RWPE1 (cell line): ENCODE results near the gene HASPIN.

Source experiments
- CTCF ChIA-PET: fragments of 350-600 bp; sonication (Branson Sonifier 250); formaldehyde crosslinking; extraction: SDS; loops from one replicate; lab custom pipeline; 2021; lab: Yijun Ruan, JAX
- POLR2A ChIA-PET: fragments of 400-600 bp; formaldehyde crosslinking; extraction: SDS; loops from one replicate; lab custom pipeline; 2020; ENCODE audit warnings: antibody characterized with exemption; ENCODE audit not compliant: low non-redundant PET; lab: Yijun Ruan, JAX
- DNase-seq: peaks from one replicate; pipeline ENCODE4 v3.0.0; 2012; ENCODE audit warnings: low spot score
- H3K27ac ChIP-seq: fragments of 450-650 bp; 2 replicates; pipeline ENCODE4 v1.5.1; 2017
- TF ChIP-seq, protein P1 (sequence below): fragments of 450-650 bp; conservative IDR thresholded peaks from 2 replicates; pipeline ENCODE4 v1.5.1; 2017; ENCODE audit warnings: low read depth, mild to moderate bottlenecking

HASPIN gene

DNA sequence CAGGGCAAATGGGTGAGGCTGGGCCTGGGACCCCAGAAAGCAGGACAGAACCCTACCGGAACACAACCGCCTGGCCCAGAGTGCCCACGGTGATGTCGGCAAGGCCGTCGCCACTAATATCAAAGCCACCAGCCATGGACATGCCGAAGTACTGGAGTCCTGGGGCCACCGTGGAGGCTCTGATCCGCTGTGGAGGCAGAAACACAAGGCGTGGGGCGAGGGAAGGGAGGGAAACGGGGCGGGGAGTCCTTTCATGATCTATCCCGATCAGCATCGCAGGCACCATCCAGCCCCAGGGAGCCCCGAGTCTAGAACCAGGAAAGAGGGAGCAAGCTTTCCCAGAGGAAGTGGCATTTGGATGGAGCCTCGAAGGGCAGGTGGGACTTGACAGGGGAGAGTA is 26.6 kb downstream of the HASPIN start:
- TF ChIP-seq, protein P1, sequence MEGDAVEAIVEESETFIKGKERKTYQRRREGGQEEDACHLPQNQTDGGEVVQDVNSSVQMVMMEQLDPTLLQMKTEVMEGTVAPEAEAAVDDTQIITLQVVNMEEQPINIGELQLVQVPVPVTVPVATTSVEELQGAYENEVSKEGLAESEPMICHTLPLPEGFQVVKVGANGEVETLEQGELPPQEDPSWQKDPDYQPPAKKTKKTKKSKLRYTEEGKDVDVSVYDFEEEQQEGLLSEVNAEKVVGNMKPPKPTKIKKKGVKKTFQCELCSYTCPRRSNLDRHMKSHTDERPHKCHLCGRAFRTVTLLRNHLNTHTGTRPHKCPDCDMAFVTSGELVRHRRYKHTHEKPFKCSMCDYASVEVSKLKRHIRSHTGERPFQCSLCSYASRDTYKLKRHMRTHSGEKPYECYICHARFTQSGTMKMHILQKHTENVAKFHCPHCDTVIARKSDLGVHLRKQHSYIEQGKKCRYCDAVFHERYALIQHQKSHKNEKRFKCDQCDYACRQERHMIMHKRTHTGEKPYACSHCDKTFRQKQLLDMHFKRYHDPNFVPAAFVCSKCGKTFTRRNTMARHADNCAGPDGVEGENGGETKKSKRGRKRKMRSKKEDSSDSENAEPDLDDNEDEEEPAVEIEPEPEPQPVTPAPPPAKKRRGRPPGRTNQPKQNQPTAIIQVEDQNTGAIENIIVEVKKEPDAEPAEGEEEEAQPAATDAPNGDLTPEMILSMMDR: no peak
- H3K27ac ChIP-seq: no peak overlapping the region
- POLR2A ChIA-PET: no interaction called here
- DNase-seq: no peak
- CTCF ChIA-PET: interaction anchor here (0.6 to 2.0 kb wide), 3 partner anchors 12 to 1331 kb away, joined by 3 to 13 read pairs (median 5); no protein-coding TSS in a partner anchor

DNA sequence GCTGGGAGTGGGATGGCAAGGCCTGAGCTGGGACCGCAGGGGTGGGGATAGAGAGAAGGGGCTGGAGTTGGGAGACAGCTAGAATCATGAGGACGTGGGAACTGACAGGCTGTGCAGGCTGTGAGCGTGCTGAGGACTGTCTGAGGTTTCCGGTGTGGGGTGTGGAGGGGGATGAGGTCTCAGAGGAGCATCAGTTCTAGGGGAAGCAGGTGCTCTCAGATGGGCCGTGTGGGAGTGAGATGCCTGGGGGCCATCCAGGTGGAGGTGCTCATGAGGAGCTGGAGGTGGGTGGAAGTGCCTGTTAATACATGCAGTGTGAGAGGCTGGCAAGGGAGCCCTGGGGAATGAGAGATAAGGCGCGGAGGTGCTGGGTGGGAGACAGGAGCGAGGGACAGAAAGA is 27.2 kb downstream of the HASPIN start:
- POLR2A ChIA-PET: no interaction called here
- no peak overlapping the region for H3K27ac ChIP-seq
- TF ChIP-seq, protein P1: no peak
- DNase-seq: no peak
- CTCF ChIA-PET: interaction anchor here (0.6 to 2.0 kb wide), 2 partner anchors 13 to 1331 kb away, joined by 5 to 13 read pairs; no protein-coding TSS in a partner anchor

DNA sequence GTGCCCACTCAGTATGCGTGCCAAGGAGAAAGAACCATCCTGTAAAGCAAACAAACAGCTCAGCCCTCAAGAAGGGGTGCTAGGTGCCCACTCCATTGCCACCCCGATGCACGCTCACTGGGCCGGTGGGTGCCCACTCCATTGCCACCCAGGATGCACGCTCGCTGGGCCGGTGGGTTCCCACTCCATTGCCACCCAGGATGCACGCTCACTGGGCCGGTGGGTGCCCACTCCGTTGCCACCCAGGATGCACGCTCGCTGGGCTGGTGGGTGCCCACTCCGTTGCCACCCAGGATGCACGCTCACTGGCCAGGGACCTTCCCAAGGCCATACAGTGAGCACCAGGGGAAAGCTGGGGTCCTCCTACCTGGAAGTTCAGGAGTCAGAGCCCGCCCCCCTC is 28.1 kb downstream of the HASPIN start:
- DNase-seq: no peak
- TF ChIP-seq, protein P1: no peak
- H3K27ac ChIP-seq: no peak overlapping the region
- ChIA-PET CTCF (interaction anchor here (0.7 to 1.1 kb wide), 2 partner anchors 14 to 384 kb away, joined by 3 to 4 read pairs; no protein-coding TSS in a partner anchor), POLR2A (no interaction called here)

DNA sequence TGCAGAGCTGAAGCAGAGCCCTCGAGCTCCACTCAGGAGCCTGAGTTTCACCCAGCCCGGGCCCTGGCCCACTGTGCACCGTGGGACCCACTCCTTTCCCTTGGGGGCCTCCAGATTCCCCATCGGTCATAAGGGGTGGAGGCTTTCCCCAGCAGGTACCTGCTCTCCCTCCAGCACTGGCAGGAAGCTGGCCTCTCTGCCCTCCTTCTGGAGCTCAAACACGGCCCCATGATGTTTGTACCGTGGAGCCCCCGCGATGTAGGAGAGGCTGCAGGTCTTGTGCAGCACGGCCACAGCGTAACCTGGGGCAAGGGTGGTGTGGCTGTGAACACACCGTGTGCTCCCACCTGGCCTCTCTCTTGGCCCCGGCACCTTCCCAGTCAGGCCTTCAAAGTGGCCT is 29.9 kb downstream of the HASPIN start:
- no peak overlapping the region for H3K27ac ChIP-seq
- TF ChIP-seq, protein P1: no peak
- CTCF ChIA-PET: interaction anchor here (1.0 kb wide), 2 partner anchors 16 to 74 kb away, joined by 4 to 7 read pairs; no protein-coding TSS in a partner anchor
- no peak for DNase-seq
- POLR2A ChIA-PET: no interaction called here

DNA sequence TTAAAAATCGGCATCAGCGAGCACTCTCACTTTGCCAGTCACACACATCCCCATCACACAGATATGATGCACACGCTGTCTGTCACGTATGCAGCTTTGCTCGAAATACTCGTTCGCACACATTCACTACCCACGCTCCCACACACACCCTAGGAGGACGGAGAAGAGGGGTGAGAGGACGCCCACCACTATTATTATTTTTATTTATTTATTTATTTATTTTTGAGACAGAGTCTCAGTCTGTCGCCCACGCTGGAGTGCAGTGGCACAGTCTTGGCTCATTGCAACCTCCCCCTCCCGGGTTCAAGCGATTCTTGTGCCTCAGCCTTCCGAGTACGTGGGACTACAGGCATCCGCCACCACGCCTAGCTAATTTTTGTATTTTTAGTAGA is 30.4 kb downstream of the HASPIN start:
- ChIA-PET POLR2A (no interaction called here), CTCF (interaction anchor here (1.0 kb wide), 2 partner anchors 16 to 73 kb away, joined by 4 to 7 read pairs; no protein-coding TSS in a partner anchor)
- TF ChIP-seq, protein P1: no peak
- no peak for DNase-seq
- no peak overlapping the region for H3K27ac ChIP-seq

DNA sequence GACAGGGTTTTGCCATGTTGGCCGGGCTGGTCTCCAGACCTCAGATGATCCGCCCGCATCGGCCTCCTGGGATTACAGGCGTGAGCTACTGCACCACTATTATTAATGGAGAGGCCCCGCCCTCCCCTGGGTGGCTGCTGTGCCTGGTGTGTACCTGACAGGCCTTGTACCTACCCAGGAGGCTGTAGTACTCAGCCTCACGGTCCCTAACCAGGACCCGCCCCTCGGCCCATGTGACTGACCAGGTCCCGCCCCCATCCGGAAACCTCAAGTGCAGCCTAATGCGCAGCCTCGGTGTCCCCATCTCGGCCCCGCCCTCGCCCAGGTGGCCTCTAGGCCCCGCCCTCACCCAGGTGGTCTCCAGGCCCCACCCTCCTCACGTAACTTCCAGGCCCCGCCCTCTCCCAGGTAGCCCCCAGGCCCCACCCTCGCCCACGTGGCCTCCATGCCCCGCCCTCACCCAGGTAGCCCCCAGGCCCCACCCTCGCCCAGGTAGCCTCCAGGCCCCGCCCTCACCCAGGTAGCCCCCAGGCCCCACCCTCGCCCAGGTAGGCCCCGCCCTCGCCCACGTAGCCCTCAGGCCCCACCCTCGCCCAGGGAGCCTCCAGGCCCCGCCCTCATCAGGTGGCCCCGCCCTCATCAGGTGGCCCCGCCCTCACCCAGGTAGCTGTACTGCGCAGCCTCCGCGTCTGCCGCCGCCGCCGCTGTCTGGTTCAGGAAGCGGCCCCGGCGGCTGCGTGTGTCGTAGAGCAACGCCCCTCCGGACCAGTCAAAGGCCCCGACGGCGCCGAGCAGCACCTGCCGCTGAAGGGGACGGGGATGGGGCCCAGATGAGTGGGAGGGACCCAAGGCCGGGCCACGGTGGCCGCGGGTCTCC is 31.0 kb downstream of the HASPIN start:
- POLR2A ChIA-PET: interaction anchor here (0.6 kb wide), 1 partner anchor 119 kb away, joined by 3 read pairs; the partner anchor contains the start of gene SHPK
- TF ChIP-seq, protein P1: no peak
- peak; percentile 95 for DNase-seq
- no peak overlapping the region for H3K27ac ChIP-seq
- CTCF ChIA-PET: interaction anchor here (1.0 kb wide), 2 partner anchors 17 to 73 kb away, joined by 4 to 7 read pairs; no protein-coding TSS in a partner anchor
